Osteocyte (in vitro differentiated cells): Measurements from ENCODE around the gene CELSR2. TPM values are rescaled to one million over a fixed set of nuclear protein-coding genes. Genes with fewer than 3 reads are reported as not detected.
A peak's percentile ranks its signal among the peaks of the same experiment; 100 is the strongest.

Experiments used
- DNase-seq: peaks from one replicate; pipeline ENCODE4 v3.0.0; 2021; ENCODE audit warnings: mixed read lengths; ENCODE audit not compliant: unreplicated experiment; ENCODE audit errors: extremely low spot score
- H3K27ac Mint-ChIP-seq: one replicate; pipeline ENCODE4 v1.8.0; 2021; ENCODE audit warnings: mild to moderate bottlenecking, mixed read lengths; ENCODE audit not compliant: unreplicated experiment
- H3K27me3 Mint-ChIP-seq: one replicate; pipeline ENCODE4 v1.8.0; 2021; ENCODE audit warnings: mixed read lengths; ENCODE audit not compliant: unreplicated experiment
- H3K36me3 Mint-ChIP-seq: one replicate; pipeline ENCODE4 v1.8.0; 2021; ENCODE audit warnings: mixed read lengths; ENCODE audit not compliant: unreplicated experiment
- H3K4me1 Mint-ChIP-seq: one replicate; pipeline ENCODE4 v1.8.0; 2021; ENCODE audit warnings: mixed read lengths; ENCODE audit not compliant: unreplicated experiment
- H3K4me3 Mint-ChIP-seq: one replicate; pipeline ENCODE4 v1.8.0; 2021; ENCODE audit warnings: mild to moderate bottlenecking, moderate library complexity, mixed read lengths; ENCODE audit not compliant: unreplicated experiment
- H3K9me3 Mint-ChIP-seq: one replicate; pipeline ENCODE4 v1.8.0; 2021; ENCODE audit warnings: mixed read lengths; ENCODE audit not compliant: unreplicated experiment
- total RNA-seq: library from RNA; stranded (reverse); gene quantifications from 2 replicates; pipeline ENCODE4 v1.2.1, GENCODE V29; 2021
- TF ChIP-seq, protein P1 (sequence below): fragments of 200-600 bp; sonication (generic); IDR thresholded peaks from 2 replicates; pipeline ENCODE4 v1.5.0; 2021; ENCODE audit warnings: antibody characterized with exemption, mild to moderate bottlenecking, moderate library complexity

Gene CELSR2
- total RNA-seq, 1 donor from 2014 or later: 10.3 TPM

DNA sequence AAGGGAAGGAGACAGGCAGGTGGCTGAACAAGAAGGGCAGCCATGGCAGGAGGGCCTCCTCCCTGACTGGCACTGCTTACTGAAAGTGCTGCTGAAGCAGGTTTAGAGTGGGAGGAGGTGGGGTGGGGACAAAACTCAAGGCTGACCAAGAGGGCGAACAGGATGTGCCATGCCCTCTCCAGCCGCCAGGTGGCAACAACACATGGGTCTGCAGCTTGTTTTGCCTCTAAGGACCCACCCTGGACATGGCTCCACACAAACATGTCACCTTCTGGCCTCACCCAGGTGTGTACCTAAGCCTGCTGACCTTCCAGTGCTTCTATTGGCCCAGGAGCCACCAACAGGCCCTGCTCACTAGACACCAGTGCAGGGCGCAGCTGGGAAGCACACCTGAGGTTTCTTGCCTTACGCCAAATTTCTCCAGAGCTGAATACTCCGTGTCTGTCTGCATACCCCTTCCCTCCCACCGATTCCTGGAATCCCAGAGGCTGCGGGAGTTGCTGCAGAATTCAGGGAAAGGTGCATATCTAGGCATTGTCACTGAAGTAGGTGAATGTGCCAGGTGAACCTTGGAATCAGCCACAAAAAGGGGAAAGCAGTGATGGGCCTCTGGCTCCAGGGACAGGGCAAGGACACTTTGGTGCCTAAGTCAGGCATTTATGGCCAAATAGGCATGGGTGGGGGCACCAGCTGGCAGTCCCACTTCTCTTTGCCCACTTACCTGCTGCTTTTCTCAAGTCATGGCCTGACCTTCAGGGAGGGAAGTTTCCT is 28.3 kb downstream of the CELSR2 start:
- Mint-ChIP-seq H3K27me3 (no peaks in the 10 kb centered on the region), H3K36me3 (no peaks in the 10 kb centered on the region), H3K4me1 (peaks cover 52% of the 10 kb centered on the region), H3K4me3 (no peak overlapping the region), H3K27ac (peak overlapping the region; percentile 84), H3K9me3 (no peaks in the 10 kb centered on the region)
- TF ChIP-seq, protein P1, sequence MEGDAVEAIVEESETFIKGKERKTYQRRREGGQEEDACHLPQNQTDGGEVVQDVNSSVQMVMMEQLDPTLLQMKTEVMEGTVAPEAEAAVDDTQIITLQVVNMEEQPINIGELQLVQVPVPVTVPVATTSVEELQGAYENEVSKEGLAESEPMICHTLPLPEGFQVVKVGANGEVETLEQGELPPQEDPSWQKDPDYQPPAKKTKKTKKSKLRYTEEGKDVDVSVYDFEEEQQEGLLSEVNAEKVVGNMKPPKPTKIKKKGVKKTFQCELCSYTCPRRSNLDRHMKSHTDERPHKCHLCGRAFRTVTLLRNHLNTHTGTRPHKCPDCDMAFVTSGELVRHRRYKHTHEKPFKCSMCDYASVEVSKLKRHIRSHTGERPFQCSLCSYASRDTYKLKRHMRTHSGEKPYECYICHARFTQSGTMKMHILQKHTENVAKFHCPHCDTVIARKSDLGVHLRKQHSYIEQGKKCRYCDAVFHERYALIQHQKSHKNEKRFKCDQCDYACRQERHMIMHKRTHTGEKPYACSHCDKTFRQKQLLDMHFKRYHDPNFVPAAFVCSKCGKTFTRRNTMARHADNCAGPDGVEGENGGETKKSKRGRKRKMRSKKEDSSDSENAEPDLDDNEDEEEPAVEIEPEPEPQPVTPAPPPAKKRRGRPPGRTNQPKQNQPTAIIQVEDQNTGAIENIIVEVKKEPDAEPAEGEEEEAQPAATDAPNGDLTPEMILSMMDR: peak; percentile 87
- DNase-seq: peak; percentile 88

DNA sequence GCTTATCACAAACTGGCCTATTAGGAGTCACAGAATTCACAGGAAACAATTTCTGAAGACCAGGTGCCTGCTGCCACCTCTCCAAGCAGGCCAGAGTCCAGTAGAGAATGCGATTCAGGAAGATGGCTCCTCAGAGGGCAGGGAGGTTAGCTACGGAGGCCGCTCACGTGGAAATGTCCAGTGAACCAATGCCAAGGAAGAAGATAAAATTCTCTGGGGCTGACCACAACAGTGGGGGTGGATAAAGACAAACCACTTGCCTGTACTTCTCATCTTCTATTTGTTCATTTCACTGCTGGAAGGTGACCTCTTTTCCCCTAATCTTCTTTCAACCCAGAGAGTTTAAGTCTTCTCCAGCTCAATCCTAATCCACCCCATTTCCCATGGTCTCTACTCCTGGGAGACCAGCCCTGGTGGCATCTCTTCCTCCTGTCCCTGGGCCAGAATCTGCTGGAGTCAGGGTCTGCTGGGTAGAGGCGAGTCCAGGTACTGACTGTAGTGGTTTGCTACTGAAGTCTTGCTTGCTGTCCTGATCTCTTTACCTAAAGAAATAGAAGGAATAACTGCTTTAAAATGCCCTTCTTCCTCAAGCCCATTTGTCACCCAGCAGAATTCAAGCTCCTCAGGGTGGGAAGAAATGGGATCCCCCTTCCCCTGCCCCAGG is 30.4 kb downstream of the CELSR2 start:
- Mint-ChIP-seq H3K4me3 (no peak overlapping the region), H3K27me3 (no peaks in the 10 kb centered on the region), H3K27ac (no peak overlapping the region), H3K9me3 (no peaks in the 10 kb centered on the region), H3K4me1 (peaks cover 52% of the 10 kb centered on the region), H3K36me3 (no peaks in the 10 kb centered on the region)
- TF ChIP-seq, protein P1: no peak
- DNase-seq: no peak

DNA sequence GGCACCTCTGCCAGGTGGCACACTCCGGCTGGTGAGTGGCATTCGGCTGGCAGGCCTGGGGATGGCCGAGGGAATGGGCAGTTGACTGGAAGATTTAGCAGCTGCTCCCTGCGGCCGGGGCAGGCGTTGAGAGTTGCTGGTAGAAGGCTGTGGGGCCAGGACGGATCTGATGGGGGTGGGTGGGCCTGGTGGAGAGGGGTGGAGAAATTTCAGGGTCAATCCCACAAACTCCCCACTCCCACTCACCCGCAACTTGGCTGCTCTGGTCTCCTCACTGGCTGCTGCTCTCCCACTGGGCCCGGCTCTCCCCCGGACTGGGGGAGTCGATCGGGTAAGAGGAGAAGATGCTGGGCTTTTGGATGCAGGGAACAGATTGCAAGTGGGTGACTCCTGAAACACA is 31.5 kb downstream of the CELSR2 start:
- no peak for DNase-seq
- TF ChIP-seq, protein P1: no peak
- Mint-ChIP-seq H3K27me3 (no peaks in the 10 kb centered on the region), H3K9me3 (no peaks in the 10 kb centered on the region), H3K4me1 (peaks cover 41% of the 10 kb centered on the region), H3K27ac (no peak overlapping the region), H3K36me3 (no peaks in the 10 kb centered on the region), H3K4me3 (no peak overlapping the region)

DNA sequence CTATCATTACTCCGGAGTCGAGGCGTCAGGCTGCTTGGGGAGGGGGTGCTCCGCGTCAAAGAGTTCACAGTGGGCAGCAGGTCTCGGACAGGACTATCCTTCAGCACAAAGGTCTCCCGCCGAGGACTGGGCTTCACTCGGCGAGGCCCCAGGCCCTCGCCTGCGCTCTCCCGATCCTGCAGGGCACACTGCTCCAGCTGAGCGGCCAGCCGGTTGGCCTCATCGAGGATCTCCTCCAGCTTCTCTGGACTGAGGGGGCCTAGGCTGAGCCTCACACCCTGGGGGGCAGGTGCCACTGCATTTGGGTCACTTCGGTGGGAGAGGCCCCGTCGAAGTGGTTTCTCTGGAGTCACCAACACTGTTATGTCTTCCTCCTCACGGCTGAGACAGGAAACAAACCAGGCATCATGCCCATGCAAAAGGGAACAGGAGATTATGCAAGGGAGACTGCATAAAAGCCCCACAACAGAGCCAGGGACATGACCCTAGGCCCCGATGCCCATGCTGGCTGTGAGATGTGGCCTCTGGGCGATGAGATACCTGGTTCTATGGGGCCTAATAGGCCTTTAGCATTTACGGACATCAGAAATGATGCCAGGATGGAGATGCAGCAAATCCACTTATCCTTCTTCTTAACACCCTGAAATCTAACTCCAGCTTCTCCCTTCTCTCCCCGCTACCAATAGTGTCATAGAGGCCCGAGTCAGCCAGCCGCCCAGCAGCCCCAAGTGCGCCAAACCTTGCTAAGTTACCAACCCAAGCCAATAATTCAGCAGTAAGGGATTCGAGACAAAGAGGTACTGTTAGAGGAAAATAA is 32.5 kb downstream of the CELSR2 start:
- H3K4me1 Mint-ChIP-seq: peaks cover 35% of the 10 kb centered on the region
- DNase-seq: no peak
- H3K27me3 Mint-ChIP-seq: no peaks in the 10 kb centered on the region
- no peaks in the 10 kb centered on the region for H3K36me3 Mint-ChIP-seq
- peak overlapping the region; percentile 75 for H3K27ac Mint-ChIP-seq
- peak overlapping the region; percentile 100 for H3K4me3 Mint-ChIP-seq
- TF ChIP-seq, protein P1: no peak
- H3K9me3 Mint-ChIP-seq: no peaks in the 10 kb centered on the region
